Naive B cell (primary cell): ENCODE data around the gene FITM1. TPM values are rescaled to one million over a fixed set of nuclear protein-coding genes. Genes with fewer than 3 reads are reported as not detected.
"Not testable (repeated sequence)": the region's sequence is repeated elsewhere in the genome, so short reads cannot be mapped to it uniquely, and the experiment has no call there.

Source experiments
- ATAC-seq, 2 donors: fragments of 150-1000 bp; cut with Tn5 transposase; 2 replicates each; pipeline ENCODE4 v1.10.0; 2021; ENCODE audit warnings: low read depth in 2 of 2, mild to moderate bottlenecking in 2 of 2, moderate library complexity in 2 of 2
- DNase-seq: peaks from one replicate; pipeline ENCODE4 v3.0.0; 2022
- H3K27ac Mint-ChIP-seq, 6 donors: one replicate each; pipeline ENCODE4 v1.8.0; 2020 to 2022; ENCODE audit warnings: mild to moderate bottlenecking in 6 of 6, mixed read lengths in 6 of 6, moderate library complexity in 5 of 6, inconsistent platforms in 2 of 6
- H3K27me3 Mint-ChIP-seq, 3 donors: one replicate each; pipeline ENCODE4 v1.8.0; 2021 to 2022; ENCODE audit warnings: mixed read lengths in 3 of 3, mild to moderate bottlenecking in 1 of 3
- H3K36me3 Mint-ChIP-seq, 2 donors: one replicate each; pipeline ENCODE4 v1.8.0; 2020 to 2022; ENCODE audit warnings: mixed read lengths in 2 of 2, inconsistent platforms in 1 of 2, mild to moderate bottlenecking in 1 of 2
- H3K4me1 Mint-ChIP-seq, 3 donors: one replicate each; pipeline ENCODE4 v1.8.0; 2020 to 2022; ENCODE audit warnings: mixed read lengths in 3 of 3, inconsistent platforms in 1 of 3, mild to moderate bottlenecking in 1 of 3, moderate library complexity in 1 of 3
- H3K4me3 Mint-ChIP-seq, 8 donors: one replicate each; pipeline ENCODE4 v1.8.0; 2020 to 2022; ENCODE audit warnings: mild to moderate bottlenecking in 8 of 8, mixed read lengths in 8 of 8, moderate library complexity in 8 of 8, inconsistent platforms in 2 of 8
- H3K9me3 Mint-ChIP-seq, 7 donors: one replicate each; pipeline ENCODE4 v1.8.0; 2020 to 2022; ENCODE audit warnings: mixed read lengths in 7 of 7, mild to moderate bottlenecking in 5 of 7, inconsistent platforms in 2 of 7, moderate library complexity in 1 of 7
- polyA plus RNA-seq, 6 donors: library from polyadenylated mRNA; unstranded; fragments of 300-500 nt; fragmentation: Illumina TruSeq; gene quantifications; one replicate each; pipeline ENCODE4 v1.2.3, GENCODE V29; 2021; ENCODE audit warnings: low read depth in 6 of 6

The FITM1 gene
- polyA plus RNA-seq, 6 donors from 2014 or later, result 0.29 to 1.4 (median 0.53) TPM; not detected in 1

GRCh38 chr14:24102357-24103048 lies 28.0 kb upstream of the FITM1 start:
- H3K36me3 Mint-ChIP-seq, result peaks cover 14 to 31% of the 10 kb centered on the region in 2 donors
- no peak for DNase-seq
- no peaks in the 10 kb centered on the region for H3K27me3 Mint-ChIP-seq
- peaks cover 4 to 6% (median 6%) of the 10 kb centered on the region in 3 donors for H3K4me1 Mint-ChIP-seq
- H3K27ac Mint-ChIP-seq, result peak overlapping the region in 2 of 6 donors; percentile 7 to 78
- no peak for ATAC-seq
- H3K4me3 Mint-ChIP-seq, result no peak overlapping the region
- H3K9me3 Mint-ChIP-seq, result peaks cover 0 to 2% (median 0%) of the 10 kb centered on the region in 7 donors

GRCh38 chr14:24103451-24103850 lies 27.0 kb upstream of the FITM1 start:
- Mint-ChIP-seq H3K4me3 (no peak overlapping the region), H3K9me3 (peaks cover 0 to 2% (median 0%) of the 10 kb centered on the region in 7 donors), H3K27me3 (no peaks in the 10 kb centered on the region), H3K27ac (peak overlapping the region in 2 of 6 donors; percentile 33 to 47), H3K4me1 (peaks cover 4 to 9% (median 8%) of the 10 kb centered on the region in 3 donors), H3K36me3 (peaks cover 14 to 31% of the 10 kb centered on the region in 2 donors)
- ATAC-seq (no peak), DNase-seq (no peak)

- H3K27ac Mint-ChIP-seq, result peak overlapping the region in 2 of 6 donors; percentile 12 to 78
- H3K4me3 Mint-ChIP-seq, DNase-seq, H3K9me3 Mint-ChIP-seq, H3K27me3 Mint-ChIP-seq, ATAC-seq: not testable (repeated sequence)
- peaks cover 14 to 23% of the 10 kb centered on the region in 2 donors for H3K36me3 Mint-ChIP-seq
- H3K4me1 Mint-ChIP-seq, result peaks cover 10 to 14% (median 10%) of the 10 kb centered on the region in 3 donors
Observed at GRCh38 chr14:24105609-24106239, 24.7 kb upstream of the FITM1 start.

GRCh38 chr14:24106672-24107271 lies 23.7 kb upstream of the FITM1 start:
- ATAC-seq (no peak), DNase-seq (no peak)
- Mint-ChIP-seq H3K4me3 (no peak overlapping the region), H3K9me3 (peaks cover 0 to 2% (median 0%) of the 10 kb centered on the region in 7 donors), H3K27ac (no peak overlapping the region), H3K36me3 (peaks cover 14 to 23% of the 10 kb centered on the region in 2 donors), H3K27me3 (no peaks in the 10 kb centered on the region), H3K4me1 (peaks cover 10 to 14% (median 10%) of the 10 kb centered on the region in 3 donors)

GRCh38 chr14:24108336-24108874 lies 22.1 kb upstream of the FITM1 start:
- DNase-seq (no peak), ATAC-seq (no peak)
- Mint-ChIP-seq H3K27ac (peak overlapping the region; percentile 81 to 94 (median 92)), H3K27me3 (no peaks in the 10 kb centered on the region), H3K9me3 (peaks cover 0 to 2% (median 0%) of the 10 kb centered on the region in 7 donors), H3K4me3 (peak overlapping the region in 3 of 8 donors; percentile 56 to 72 (median 57)), H3K4me1 (peaks cover 7 to 18% (median 10%) of the 10 kb centered on the region in 3 donors), H3K36me3 (peaks cover 14% of the 10 kb centered on the region in 2 donors)

- Mint-ChIP-seq H3K9me3 (no peaks in the 10 kb centered on the region), H3K27ac (no peak overlapping the region)
- no peak for DNase-seq
Observed at GRCh38 chr14:24110060-24110459, 20.4 kb upstream of the FITM1 start.

GRCh38 chr14:24110523-24110922 lies 19.9 kb upstream of the FITM1 start:
- Mint-ChIP-seq H3K9me3 (no peaks in the 10 kb centered on the region), H3K4me3 (peak overlapping the region in 1 of 8 donors; percentile 46), H3K27me3 (no peaks in the 10 kb centered on the region), H3K4me1 (peaks cover 13 to 24% (median 17%) of the 10 kb centered on the region in 3 donors), H3K27ac (no peak overlapping the region), H3K36me3 (no peaks in the 10 kb centered on the region)
- ATAC-seq, result no peak
- DNase-seq, result no peak

More at GRCh38 chr14:24110060-24110459, 20.4 kb upstream of the FITM1 start:
- no peak for ATAC-seq
- Mint-ChIP-seq H3K36me3 (peaks cover 0 to 2% of the 10 kb centered on the region in 2 donors), H3K4me1 (peaks cover 8 to 20% (median 13%) of the 10 kb centered on the region in 3 donors), H3K27me3 (no peaks in the 10 kb centered on the region), H3K4me3 (no peak overlapping the region)

GRCh38 chr14:24113379-24113800 lies 17.1 kb upstream of the FITM1 start:
- DNase-seq, result no peak
- Mint-ChIP-seq H3K36me3 (peaks cover 3 to 6% of the 10 kb centered on the region in 2 donors), H3K27me3 (no peaks in the 10 kb centered on the region), H3K9me3 (no peaks in the 10 kb centered on the region), H3K27ac (peak overlapping the region; percentile 99 to 100 (median 100)), H3K4me3 (peak overlapping the region; percentile 97 to 99 (median 98)), H3K4me1 (peaks cover 27 to 40% (median 39%) of the 10 kb centered on the region in 3 donors)
- no peak for ATAC-seq

- H3K27me3 Mint-ChIP-seq, result no peaks in the 10 kb centered on the region
- H3K36me3 Mint-ChIP-seq, result peaks cover 9 to 10% of the 10 kb centered on the region in 2 donors
- DNase-seq (no peak), ATAC-seq (peak; percentile 12 to 14)
- peaks cover 25 to 38% (median 33%) of the 10 kb centered on the region in 3 donors for H3K4me1 Mint-ChIP-seq
- H3K9me3 Mint-ChIP-seq, result no peaks in the 10 kb centered on the region
- peak overlapping the region; percentile 99 to 100 (median 100) for H3K27ac Mint-ChIP-seq
- peak overlapping the region; percentile 97 to 99 (median 98) for H3K4me3 Mint-ChIP-seq
Observed at GRCh38 chr14:24113801-24114531, 16.5 kb upstream of the FITM1 start.

GRCh38 chr14:24114532-24115421 lies 15.7 kb upstream of the FITM1 start, which contains the start of the genes DCAF11 and NRL:
DCAF11 (plus strand) TSS chr14:24114777; CDS start chr14:24115595, 818 bp downstream.
NRL (minus strand) TSS chr14:24114949; CDS start chr14:24082848, 32,101 bp downstream.
- H3K4me1 Mint-ChIP-seq, result peaks cover 25 to 33% (median 31%) of the 10 kb centered on the region in 3 donors
- H3K27me3 Mint-ChIP-seq, result no peaks in the 10 kb centered on the region
- DNase-seq, result peak; percentile 100
- peak; percentile 81 to 82 for ATAC-seq
- H3K36me3 Mint-ChIP-seq, result peaks cover 11 to 17% of the 10 kb centered on the region in 2 donors
- H3K4me3 Mint-ChIP-seq, result peak within 1 kb of the TSS; percentile 97 to 99 (median 98)
- H3K27ac Mint-ChIP-seq, result peak within 1 kb of the TSS; percentile 99 to 100 (median 100)
- no peaks in the 10 kb centered on the region for H3K9me3 Mint-ChIP-seq

GRCh38 chr14:24115422-24116127 lies 14.9 kb upstream of the FITM1 start:
- no peaks in the 10 kb centered on the region for H3K9me3 Mint-ChIP-seq
- H3K27ac Mint-ChIP-seq, result peak overlapping the region; percentile 99 to 100 (median 100)
- DNase-seq (no peak), ATAC-seq (no peak)
- peaks cover 11 to 17% of the 10 kb centered on the region in 2 donors for H3K36me3 Mint-ChIP-seq
- peaks cover 25 to 33% (median 31%) of the 10 kb centered on the region in 3 donors for H3K4me1 Mint-ChIP-seq
- peak overlapping the region; percentile 97 to 99 (median 98) for H3K4me3 Mint-ChIP-seq
- no peaks in the 10 kb centered on the region for H3K27me3 Mint-ChIP-seq
